K562 (cell line): ENCODE measurements around the gene TNIK. TPM values are rescaled to one million over a fixed set of nuclear protein-coding genes. Genes with fewer than 3 reads are reported as not detected.

Experiments used
- BHLHE40 ChIP-seq: IDR thresholded peaks from 2 replicates; pipeline ENCODE4 v1.6.1; 2011; ENCODE audit warnings: low read length, improper control_type of control experiment
- CC2D1A ChIP-seq: fragments of 450-650 bp; IDR thresholded peaks from 2 replicates; pipeline ENCODE4 v1.6.1; 2017; ENCODE audit warnings: mild to moderate bottlenecking
- CEBPG ChIP-seq, 3 experiments: fragments of 200-800 bp in 1 of 3; sonication (Bioruptor generic) in 1 of 3; sonication (generic) in 1 of 3; formaldehyde crosslinking in 1 of 3; IDR thresholded peaks in 2 of 3; conservative IDR thresholded peaks in 1 of 3; 2 replicates each; pipeline versions ENCODE4 v1.6.1 to v1.8.0; 2016 to 2022; ENCODE audit warnings: missing compliant biosample characterization in 2 of 3, missing genetic modification characterization in 2 of 3, mild to moderate bottlenecking in 1 of 3, missing genetic modification reagents in 1 of 3
- CTBP1 ChIP-seq: fragments of 450-650 bp; IDR thresholded peaks from 2 replicates; pipeline ENCODE4 v1.6.1; 2016; ENCODE audit warnings: borderline replicate concordance
- DPF2 ChIP-seq: fragments of 450-650 bp; IDR thresholded peaks from 2 replicates; pipeline ENCODE4 v1.6.1; 2016
- FOXK2 ChIP-seq, 2 experiments: fragments of 450-650 bp; IDR thresholded peaks in 1 of 2; conservative IDR thresholded peaks in 1 of 2; 2 replicates each; pipeline ENCODE4 v1.6.1; 2016; ENCODE audit warnings: low read depth in 2 of 2, mild to moderate bottlenecking in 1 of 2
- HEY1 ChIP-seq: fragments of 250-450 bp; sonication (Bioruptor Pico); IDR thresholded peaks from 2 replicates; pipeline ENCODE4 v1.5.0; 2020; ENCODE audit warnings: mild to moderate bottlenecking, moderate library complexity, borderline replicate concordance
- HMG20B ChIP-seq: fragments of 250-450 bp; sonication (Bioruptor Pico); IDR thresholded peaks from 2 replicates; pipeline ENCODE4 v1.5.0; 2021; ENCODE audit warnings: mild to moderate bottlenecking
- LEF1 ChIP-seq: fragments of 450-650 bp; IDR thresholded peaks from 2 replicates; pipeline ENCODE4 v1.6.1; 2016; ENCODE audit warnings: mild to moderate bottlenecking
- RBM34 ChIP-seq: fragments of 200-400 bp; formaldehyde crosslinking; IDR thresholded peaks from 2 replicates; pipeline ENCODE4 v1.6.1; 2018; ENCODE audit warnings: low read length, borderline replicate concordance; ENCODE audit not compliant: insufficient read depth
- SIN3A ChIP-seq, 2 experiments: fragments of 150-350 bp in 1 of 2; IDR thresholded peaks; 2 replicates each; pipeline ENCODE4 v1.6.1; 2011 to 2016; ENCODE audit warnings: borderline replicate concordance in 2 of 2, low read depth in 2 of 2, low read length in 2 of 2, mild to moderate bottlenecking in 2 of 2, moderate library complexity in 2 of 2; ENCODE audit not compliant: control insufficient read depth in 1 of 2
- SMAD2 ChIP-seq: fragments of 150-350 bp; IDR thresholded peaks from 2 replicates; pipeline ENCODE4 v1.6.1; 2014; ENCODE audit warnings: low read depth, mild to moderate bottlenecking, low read length
- SOX6 ChIP-seq: fragments of 450-650 bp; IDR thresholded peaks from 2 replicates; pipeline ENCODE4 v1.6.1; 2014; ENCODE audit warnings: mild to moderate bottlenecking
- SRSF3 ChIP-seq: fragments of 200-400 bp; formaldehyde crosslinking; IDR thresholded peaks from 2 replicates; pipeline ENCODE4 v1.6.1; 2016; ENCODE audit warnings: mild to moderate bottlenecking, low read length, moderate library complexity; ENCODE audit not compliant: insufficient read depth
- TAF1 ChIP-seq: IDR thresholded peaks from 2 replicates; pipeline ENCODE4 v1.6.1; 2011; ENCODE audit warnings: mild to moderate bottlenecking, low read length, moderate library complexity; ENCODE audit not compliant: insufficient read depth, control insufficient read depth, severe bottlenecking; ENCODE audit errors: extremely low read depth
- TCFL5 ChIP-seq: fragments of 250-450 bp; sonication (Bioruptor Pico); conservative IDR thresholded peaks from 2 replicates; pipeline ENCODE4 v1.6.1; 2021; ENCODE audit warnings: mild to moderate bottlenecking, moderate library complexity, matching md5 sums
- TEAD2 ChIP-seq: fragments of 450-650 bp; IDR thresholded peaks from 2 replicates; pipeline ENCODE4 v1.6.1; 2016; ENCODE audit warnings: missing genetic modification characterization, control low read depth, missing compliant biosample characterization
- ZBTB1 ChIP-seq: sonication (generic); formaldehyde crosslinking; IDR thresholded peaks from 2 replicates; pipeline ENCODE4 v1.8.1; 2023; ENCODE audit warnings: missing genetic modification reagents, low read depth, mild to moderate bottlenecking, borderline replicate concordance
- ZNF134 ChIP-seq: fragments of 250-450 bp; sonication (Bioruptor Pico); conservative IDR thresholded peaks from 2 replicates; pipeline ENCODE4 v1.4.0; 2020
- ZNF24 ChIP-seq: fragments of 450-650 bp; IDR thresholded peaks from 2 replicates; pipeline ENCODE4 v1.6.1; 2016
- ZNF699 ChIP-seq: fragments of 250-450 bp; sonication (Bioruptor Pico); IDR thresholded peaks from 2 replicates; pipeline ENCODE4 v1.8.0; 2021; ENCODE audit warnings: mild to moderate bottlenecking, moderate library complexity; ENCODE audit not compliant: insufficient replicate concordance
- polyA plus RNA-seq, 8 experiments: library from polyadenylated mRNA; depleted of rRNA in 4 of 8; stranded (reverse) in 5 of 8; unstranded in 3 of 8; fragments of >200 nt; fragmentation: Nextera tagmentation in 2 of 8; fragmentation: Illumina TruSeq in 1 of 8; extraction: Ambion mirVana in 2 of 8; extraction: Trizol in 1 of 8; gene quantifications; 2 replicates each; pipeline versions ENCODE4 v1.2.1 to v1.2.3, GENCODE V29; 2011 to 2014; ENCODE audit warnings: inconsistent platforms in 1 of 8, missing spikeins in 1 of 8
- total RNA-seq, 7 experiments: library from RNA; depleted of rRNA in 6 of 7; stranded (reverse); fragments of >200 nt in 6 of 7; fragmentation: Illumina TruSeq in 2 of 7; extraction: Trizol in 2 of 7; gene quantifications; 2 replicates each; pipeline versions ENCODE4 v1.2.1 to v1.2.3, GENCODE V29; 2011 to 2021; ENCODE audit warnings: low replicate concordance in 1 of 7
- TF ChIP-seq, protein P1 (sequence below), 2 experiments: fragments of 450-650 bp in 1 of 2; sonication (generic) in 1 of 2; formaldehyde crosslinking in 1 of 2; IDR thresholded peaks in 1 of 2; conservative IDR thresholded peaks in 1 of 2; 2 replicates each; pipeline versions ENCODE4 v1.6.1 to v1.8.1; 2016 to 2023; ENCODE audit warnings: mild to moderate bottlenecking in 2 of 2, moderate library complexity in 2 of 2, inconsistent platforms in 1 of 2, missing genetic modification reagents in 1 of 2
- TF ChIP-seq, protein P2 (sequence below), 2 experiments: fragments of 150-350 bp in 1 of 2; IDR thresholded peaks; 2 replicates each; pipeline ENCODE4 v1.6.1; 2012 to 2016; ENCODE audit warnings: low read depth in 2 of 2, low read length in 2 of 2, mild to moderate bottlenecking in 1 of 2, moderate library complexity in 1 of 2
- TF ChIP-seq, protein P3 (sequence below): sonication (generic); formaldehyde crosslinking; IDR thresholded peaks from 2 replicates; pipeline ENCODE4 v1.9.0; 2022; ENCODE audit warnings: mild to moderate bottlenecking, missing genetic modification reagents

Gene TNIK
- total and polyA plus RNA-seq, 9 of the 15 experiments (the other 6 are each of a cell fraction or from before 2014, with no cell fraction given), result 6.6 to 39.0 (median 24.7) TPM

DNA sequence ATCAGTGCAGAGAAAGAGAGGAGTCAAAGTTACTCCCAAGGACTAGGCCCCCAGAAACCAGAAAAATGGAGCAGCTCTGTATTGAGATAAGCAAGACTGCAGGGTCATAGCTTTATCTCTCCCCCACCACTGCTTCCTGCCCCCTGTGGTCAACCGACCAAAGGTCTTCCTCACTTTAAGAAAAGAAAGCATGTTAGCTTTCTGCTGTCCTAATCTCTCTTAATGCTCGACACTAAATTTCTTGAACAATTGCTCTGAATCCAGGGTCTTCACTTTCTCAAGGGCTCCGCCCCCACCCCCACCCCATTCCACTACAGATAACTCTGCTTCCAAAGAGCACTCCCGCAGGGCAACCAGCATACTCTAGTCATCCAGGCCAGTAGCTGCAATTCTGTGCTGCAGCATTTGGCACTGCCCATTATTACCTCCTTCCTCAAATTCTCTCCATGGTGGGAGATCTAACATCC lies 31.9 kb downstream of the TNIK start (continued):
- TF ChIP-seq ZNF699 (no peak), CTBP1 (peak; percentile 49; the same call in 1 of the 2 replicates), LEF1 (peak; percentile 84; the same call in 1 of the 2 replicates), FOXK2 (conservative IDR thresholded peaks at IDR 0.05 in 1 of 2, IDR thresholded peaks at IDR 0.05 in 1 of 2; ENCODE audit: low read depth in 2 of 2) (no peak; a peak in 1 of 4 replicates), CEBPG (CRISPR knock-in tag; IDR thresholded peaks at IDR 0.05) (no peak), CEBPG (tag; conservative IDR thresholded peaks at IDR 0.05 in 1 of 2, IDR thresholded peaks at IDR 0.05 in 1 of 2) (no peak), CC2D1A (peak; percentile 79), RBM34 (no peak), DPF2 (peak; percentile 97), HMG20B (no peak), TCFL5 (CRISPR knock-in tag) (no peak), TAF1 (no peak), SMAD2 (no peak), SRSF3 (no peak), HEY1 (CRISPR knock-in tag) (no peak), SOX6 (peak; percentile 82), SIN3A (IDR thresholded peaks at IDR 0.05; ENCODE audit: borderline replicate concordance in 2 of 2, control insufficient read depth in 1 of 2, low read depth in 2 of 2, low read length in 2 of 2) (no peak), ZNF24 (peak; percentile 41; the same call in 1 of the 2 replicates), TEAD2 (tag) (no peak), BHLHE40 (no peak), ZNF134 (CRISPR knock-in tag) (no peak), ZBTB1 (CRISPR knock-in tag) (no peak)
- TF ChIP-seq, protein P1, sequence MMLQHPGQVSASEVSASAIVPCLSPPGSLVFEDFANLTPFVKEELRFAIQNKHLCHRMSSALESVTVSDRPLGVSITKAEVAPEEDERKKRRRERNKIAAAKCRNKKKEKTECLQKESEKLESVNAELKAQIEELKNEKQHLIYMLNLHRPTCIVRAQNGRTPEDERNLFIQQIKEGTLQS (IDR thresholded peaks at IDR 0.05), result no peak
- TF ChIP-seq, protein P1 (CRISPR knock-in tag; conservative IDR thresholded peaks at IDR 0.05), result no peak
- TF ChIP-seq, protein P2, sequence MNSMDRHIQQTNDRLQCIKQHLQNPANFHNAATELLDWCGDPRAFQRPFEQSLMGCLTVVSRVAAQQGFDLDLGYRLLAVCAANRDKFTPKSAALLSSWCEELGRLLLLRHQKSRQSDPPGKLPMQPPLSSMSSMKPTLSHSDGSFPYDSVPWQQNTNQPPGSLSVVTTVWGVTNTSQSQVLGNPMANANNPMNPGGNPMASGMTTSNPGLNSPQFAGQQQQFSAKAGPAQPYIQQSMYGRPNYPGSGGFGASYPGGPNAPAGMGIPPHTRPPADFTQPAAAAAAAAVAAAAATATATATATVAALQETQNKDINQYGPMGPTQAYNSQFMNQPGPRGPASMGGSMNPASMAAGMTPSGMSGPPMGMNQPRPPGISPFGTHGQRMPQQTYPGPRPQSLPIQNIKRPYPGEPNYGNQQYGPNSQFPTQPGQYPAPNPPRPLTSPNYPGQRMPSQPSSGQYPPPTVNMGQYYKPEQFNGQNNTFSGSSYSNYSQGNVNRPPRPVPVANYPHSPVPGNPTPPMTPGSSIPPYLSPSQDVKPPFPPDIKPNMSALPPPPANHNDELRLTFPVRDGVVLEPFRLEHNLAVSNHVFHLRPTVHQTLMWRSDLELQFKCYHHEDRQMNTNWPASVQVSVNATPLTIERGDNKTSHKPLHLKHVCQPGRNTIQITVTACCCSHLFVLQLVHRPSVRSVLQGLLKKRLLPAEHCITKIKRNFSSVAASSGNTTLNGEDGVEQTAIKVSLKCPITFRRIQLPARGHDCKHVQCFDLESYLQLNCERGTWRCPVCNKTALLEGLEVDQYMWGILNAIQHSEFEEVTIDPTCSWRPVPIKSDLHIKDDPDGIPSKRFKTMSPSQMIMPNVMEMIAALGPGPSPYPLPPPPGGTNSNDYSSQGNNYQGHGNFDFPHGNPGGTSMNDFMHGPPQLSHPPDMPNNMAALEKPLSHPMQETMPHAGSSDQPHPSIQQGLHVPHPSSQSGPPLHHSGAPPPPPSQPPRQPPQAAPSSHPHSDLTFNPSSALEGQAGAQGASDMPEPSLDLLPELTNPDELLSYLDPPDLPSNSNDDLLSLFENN (IDR thresholded peaks at IDR 0.05; ENCODE audit: low read depth in 2 of 2, low read length in 2 of 2), result peak in 1 of 2 experiments; percentile 81; a peak in 2 of 4 replicates
- TF ChIP-seq, protein P3, sequence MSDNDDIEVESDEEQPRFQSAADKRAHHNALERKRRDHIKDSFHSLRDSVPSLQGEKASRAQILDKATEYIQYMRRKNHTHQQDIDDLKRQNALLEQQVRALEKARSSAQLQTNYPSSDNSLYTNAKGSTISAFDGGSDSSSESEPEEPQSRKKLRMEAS (CRISPR knock-in tag), result no peak
